Measurements from ENCODE around the gene MSRB2.

The MSRB2 gene

GRCh38 chr10:23111517-23112286, 16.3 kb downstream of the MSRB2 start:
- no peak for DNase-seq (ENCODE audit: low read depth)

DNA sequence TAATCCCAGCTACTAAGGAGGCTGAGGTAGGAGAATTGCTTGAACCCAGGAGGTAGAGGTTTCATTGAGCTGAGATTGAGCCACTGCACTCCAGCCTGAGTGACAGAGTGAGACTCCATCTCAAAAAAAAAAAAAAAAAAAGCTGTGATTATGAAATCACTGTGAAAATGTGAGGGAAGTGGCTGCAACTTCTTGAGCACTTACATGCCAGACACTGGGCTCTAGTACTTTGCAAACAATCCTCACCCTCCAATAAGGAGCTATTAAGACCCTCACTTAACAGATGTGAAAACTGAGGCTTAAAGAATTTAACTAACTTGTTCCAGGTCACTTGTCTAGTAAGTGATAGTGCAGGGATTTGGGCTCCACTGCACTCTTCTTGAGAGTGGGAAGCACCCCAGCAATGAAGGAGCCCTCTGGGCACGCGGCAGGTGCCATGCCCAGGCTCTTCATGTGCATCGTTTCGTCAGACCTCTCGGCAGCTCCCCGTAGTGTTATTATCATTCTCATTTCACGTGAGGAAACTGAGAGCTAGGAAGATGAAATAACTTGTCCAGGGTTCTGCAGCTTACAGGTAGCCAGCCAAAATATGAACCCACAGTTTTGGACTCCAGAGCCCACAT, 19.0 kb downstream of the MSRB2 start:
- DNase-seq (ENCODE audit: low read depth): no peak

- DNase-seq (ENCODE audit: low read depth): no peak
These were observed 21.3 kb downstream of the MSRB2 start for GRCh38 chr10:23116486-23117205.

DNA sequence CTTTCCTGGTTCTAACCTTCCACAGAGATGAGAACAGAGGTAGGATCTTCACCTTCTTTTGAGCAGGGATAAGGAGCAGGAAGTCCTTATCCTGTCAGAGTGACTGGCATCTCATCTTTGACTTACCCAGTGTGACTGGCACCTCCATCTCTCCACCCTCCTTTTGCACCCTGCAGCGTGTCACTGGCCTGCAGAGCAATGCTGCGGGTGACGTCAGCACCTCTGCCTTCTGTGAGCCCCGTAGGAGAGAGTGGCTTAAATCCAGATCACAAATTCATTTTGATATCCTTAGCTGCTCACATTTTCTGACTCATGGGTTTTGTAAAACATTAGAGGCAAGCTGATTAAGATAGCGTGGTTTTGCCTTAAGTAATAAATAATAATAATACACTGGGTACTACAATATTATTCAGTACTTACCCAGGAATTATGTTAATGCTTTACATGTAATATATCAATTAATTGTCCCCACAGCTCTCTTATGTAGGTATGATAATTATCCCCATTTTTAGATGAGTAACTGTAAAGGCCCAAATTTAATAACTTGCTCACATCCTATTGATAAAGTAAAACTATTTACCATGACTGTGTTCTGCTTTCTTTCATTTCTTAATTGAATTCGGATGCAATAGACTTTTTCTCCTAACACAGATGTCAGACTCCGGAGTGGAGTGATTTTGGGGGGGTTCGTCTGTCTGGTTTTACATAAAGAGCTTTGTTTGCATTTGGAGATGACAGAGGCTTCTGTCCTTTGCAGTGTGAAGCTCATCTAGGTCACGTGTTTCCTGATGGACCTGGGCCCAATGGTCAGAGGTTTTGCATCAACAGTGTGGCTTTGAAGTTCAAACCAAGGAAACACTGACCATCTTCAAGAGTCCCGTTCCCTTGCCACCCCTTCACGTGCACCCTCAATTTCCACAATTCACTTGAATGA, 24.9 kb downstream of the MSRB2 start:
- no peak for DNase-seq (ENCODE audit: low read depth)

GRCh38 chr10:23121135-23121534, 25.8 kb downstream of the MSRB2 start:
- no peak for DNase-seq (ENCODE audit: low read depth)

DNA sequence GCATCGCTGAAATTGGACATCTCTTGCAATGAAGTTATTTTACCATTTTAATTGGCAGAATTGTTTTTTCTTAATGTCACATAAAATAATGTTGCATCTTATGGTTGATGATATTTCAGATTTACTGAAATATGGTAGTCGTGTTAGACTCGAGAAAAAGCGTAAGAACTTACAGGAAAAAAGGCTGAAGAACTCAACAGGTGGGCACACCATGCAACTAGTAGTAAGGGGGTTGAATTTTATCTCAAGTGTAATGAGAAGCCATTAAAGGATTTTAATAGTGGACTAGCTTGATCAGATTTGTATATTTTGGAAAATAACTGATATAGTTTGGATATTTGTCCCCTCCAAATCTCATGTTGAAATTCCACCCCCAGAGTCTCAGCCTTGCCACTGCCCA, 41.1 kb downstream of the MSRB2 start:
- no peak for DNase-seq (ENCODE audit: low read depth)

GRCh38 chr10:23139677-23140076, 44.3 kb downstream of the MSRB2 start:
- DNase-seq (ENCODE audit: low read depth): no peak

DNA sequence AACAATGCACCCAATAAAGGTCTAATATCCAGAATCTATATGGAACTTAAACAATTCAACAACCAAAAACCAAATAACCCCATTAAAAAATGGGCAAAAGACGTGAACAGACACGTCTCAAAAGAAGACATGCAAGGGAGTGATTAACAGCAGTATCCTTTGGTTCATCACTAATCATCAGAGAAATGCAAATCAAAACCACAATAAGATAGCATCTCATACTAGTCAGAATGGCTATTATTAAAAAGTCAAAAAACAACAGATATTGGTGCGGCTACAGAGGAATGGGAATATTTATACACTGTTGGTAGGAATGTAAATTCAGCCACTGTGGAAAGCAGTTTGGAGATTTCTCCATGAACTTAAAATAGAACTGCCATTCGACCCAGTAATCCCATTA, 46.6 kb downstream of the MSRB2 start:
- DNase-seq (ENCODE audit: low read depth): no peak

- DNase-seq (ENCODE audit: low read depth): no peak
These were observed 50.9 kb downstream of the MSRB2 start for GRCh38 chr10:23146258-23146657.

DNA sequence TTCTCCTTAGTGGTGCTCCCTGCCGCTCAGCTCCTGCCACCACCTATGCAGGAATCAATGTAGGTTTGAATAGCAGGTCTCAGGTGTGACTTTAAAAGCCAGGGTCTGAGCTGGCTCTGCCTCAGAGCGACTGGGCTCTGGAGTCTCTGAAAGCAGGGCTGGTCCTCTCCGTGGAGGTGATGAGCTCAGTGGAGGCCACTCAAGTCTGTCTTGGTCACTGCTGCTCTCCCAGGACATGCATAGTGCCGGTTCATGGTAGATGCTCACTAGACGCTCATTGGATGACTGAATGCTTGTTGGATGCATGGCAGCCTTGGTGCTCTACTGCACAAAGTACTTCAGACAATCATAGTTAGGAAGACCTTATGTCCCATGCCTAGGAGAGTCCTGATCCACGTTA, 51.7 kb downstream of the MSRB2 start:
- DNase-seq (ENCODE audit: low read depth): no peak

DNA sequence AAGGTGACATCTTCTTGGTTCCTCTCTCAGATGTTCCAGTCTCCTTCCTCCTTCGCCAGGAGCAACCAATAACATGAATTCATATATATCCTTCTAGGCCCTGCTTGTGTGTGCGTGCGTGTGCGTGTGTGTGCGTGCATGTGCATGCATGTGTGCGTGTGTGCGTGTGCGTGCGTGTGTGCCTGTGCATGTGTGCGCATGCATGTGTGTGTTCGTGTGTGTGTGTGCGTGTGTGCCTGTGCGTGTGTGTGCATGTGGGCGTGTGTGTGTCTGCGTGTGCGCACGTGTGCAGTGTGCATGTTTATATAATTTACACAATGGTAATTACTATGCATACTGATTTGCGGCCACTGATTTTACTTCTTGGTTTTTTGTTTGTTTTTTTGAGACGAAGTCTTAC, 52.8 kb downstream of the MSRB2 start:
- DNase-seq (ENCODE audit: low read depth): no peak

DNA sequence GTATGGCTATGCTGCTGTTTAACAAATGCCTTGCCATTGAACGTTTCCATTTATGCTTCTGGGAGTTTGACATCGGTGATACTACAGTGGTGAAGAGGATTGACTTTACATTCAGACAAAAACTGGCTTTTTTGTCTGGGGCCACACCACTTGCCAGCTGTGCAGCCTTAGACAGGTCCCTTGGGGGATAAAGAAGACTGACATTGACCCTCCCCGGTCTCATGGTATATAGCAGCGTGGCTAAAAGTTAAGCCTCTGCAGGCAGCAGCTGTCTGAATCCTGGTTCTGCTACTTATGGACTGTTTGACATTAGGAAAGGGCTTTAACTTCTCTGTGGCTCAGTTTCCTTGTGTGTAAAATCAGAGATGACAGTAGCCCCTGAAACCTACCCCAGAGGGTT, 54.7 kb downstream of the MSRB2 start:
- DNase-seq (ENCODE audit: low read depth): no peak

DNA sequence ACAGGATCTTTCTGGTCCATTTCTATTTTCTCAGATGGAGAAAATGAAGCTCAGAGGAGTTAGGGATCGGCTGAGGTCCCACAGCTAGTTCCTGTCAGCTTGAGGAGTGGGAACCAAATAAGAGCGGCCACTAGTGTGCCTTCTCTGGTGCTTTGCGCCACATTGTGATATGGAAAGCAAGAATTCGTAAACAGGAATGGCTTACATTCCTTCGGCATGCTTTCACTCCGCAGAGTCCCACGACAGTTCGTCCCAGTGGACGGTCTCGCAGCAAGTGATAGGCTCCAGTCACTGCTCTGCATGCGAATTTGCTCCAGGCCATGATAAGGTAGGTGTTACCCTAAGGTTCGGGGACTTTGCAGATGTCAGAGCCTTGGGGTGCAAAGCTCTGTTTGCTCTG, 55.2 kb downstream of the MSRB2 start:
- no peak for DNase-seq (ENCODE audit: low read depth)

DNA sequence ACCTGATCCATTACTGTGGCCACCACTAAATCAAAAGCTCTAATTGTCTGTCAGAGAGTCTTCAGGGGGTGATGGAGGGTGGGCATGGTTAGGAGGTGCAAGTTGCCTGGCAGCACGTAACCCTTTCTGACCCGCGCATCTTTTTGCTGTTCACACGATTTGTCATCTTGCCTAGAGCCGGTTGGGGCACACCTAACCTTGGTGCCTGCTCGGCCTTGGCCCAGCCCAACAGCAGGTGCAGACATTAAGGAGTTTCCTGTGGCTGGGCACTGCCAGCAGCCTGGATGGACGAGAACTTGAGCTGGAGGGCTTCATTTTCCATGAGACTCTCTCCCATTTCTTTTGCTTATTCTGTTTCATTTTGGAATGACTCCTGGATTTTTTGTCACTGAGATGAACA, 55.7 kb downstream of the MSRB2 start:
- DNase-seq (ENCODE audit: low read depth): no peak

DNA sequence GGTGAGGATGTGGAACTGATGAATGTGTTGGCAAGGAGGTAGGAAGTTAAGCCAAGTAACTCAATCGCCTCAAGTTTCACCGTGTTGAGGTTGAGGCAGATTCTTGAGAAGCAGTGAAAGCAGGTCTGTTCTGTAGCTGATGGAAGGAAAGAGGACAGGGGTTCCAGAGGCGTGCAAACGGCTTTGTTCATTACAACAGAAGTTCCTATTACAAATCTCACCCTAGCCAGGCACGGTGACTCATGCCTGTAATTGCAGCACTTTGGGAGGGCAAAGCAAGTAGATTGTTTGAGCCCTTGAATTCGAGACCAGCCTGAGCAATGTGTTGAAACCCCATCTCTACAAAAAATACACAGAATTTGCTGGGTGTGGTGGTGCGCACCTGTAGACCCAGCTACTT, 59.8 kb downstream of the MSRB2 start:
- DNase-seq (ENCODE audit: low read depth): no peak

- DNase-seq (ENCODE audit: low read depth): no peak
These were observed 61.2 kb downstream of the MSRB2 start for GRCh38 chr10:23156447-23157150.

DNA sequence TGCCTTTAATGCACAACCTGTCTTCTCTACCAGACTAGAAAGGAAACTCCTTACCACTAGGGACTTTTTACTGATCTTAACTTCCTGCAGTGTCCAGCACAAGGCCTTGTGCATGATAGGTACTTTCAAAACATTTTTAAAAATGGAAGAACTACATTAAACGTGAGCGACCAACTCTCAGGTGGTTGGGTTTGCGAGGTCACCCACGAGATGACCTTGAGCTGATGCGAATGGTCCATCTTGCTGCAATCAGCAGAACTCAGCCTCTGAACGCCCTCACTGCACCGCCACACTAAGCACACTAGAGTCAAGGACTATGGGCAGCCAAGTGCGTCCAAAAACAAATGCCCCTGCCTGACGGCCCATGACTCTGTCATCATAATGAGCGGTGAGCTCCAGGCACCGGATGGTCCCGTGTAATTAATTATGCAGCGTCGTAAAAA, 61.9 kb downstream of the MSRB2 start:
- no peak for DNase-seq (ENCODE audit: low read depth)

DNA sequence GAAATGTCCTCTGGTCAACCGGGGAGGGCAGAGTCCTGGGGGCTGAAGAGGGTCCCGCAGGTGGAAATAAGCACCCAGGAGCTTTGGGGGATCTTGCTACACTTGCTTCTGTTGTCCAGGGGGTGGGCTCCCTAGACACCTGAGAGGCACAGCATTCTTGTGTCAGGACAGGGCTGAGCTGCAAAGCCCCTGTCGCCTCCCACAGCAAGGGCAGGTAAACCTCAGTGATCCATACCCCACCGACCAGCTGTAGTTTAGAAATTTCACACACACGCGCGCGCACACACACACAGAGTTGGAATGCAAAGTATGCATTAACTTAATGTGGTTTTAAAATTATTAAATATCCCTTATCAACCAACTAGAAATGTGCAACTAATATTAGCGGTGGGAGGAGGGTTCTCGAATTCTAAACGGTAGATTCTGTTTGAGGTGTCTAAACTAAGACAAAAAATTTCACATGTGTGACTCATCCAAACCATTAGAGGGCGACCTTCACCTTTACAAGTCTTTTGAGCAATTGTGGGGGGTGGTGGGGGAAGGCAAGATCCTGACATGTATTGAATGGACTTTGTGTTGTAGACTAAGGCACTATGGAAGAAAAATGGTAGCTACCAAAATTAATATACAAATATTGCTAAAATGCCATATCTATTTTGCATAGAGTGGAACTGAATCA, 62.5 kb downstream of the MSRB2 start:
- no peak for DNase-seq (ENCODE audit: low read depth)

GRCh38 chr10:23158370-23158769, 63.0 kb downstream of the MSRB2 start:
- DNase-seq (ENCODE audit: low read depth): no peak

- no peak for DNase-seq (ENCODE audit: low read depth)
These were observed 76.0 kb downstream of the MSRB2 start for GRCh38 chr10:23171232-23171876.
